GM23338 (cell line): Measurements from ENCODE around the gene TRPM3. TPM values are rescaled to one million over a fixed set of nuclear protein-coding genes. Genes with fewer than 3 reads are reported as not detected.

ENCODE experiments used
- ATAC-seq: fragments of 200-7000 bp; cut with Tn5 transposase; 3 replicates; pipeline ENCODE4 v1.9.1; 2020
- DNase-seq: peaks from one replicate; pipeline ENCODE4 v3.0.0-alpha.2; 2015; ENCODE audit warnings: low spot score
- H2AFZ ChIP-seq: fragments of 200-600 bp; sonication (generic); 2 replicates; pipeline ENCODE4 v1.8.0; 2016; ENCODE audit warnings: antibody characterized with exemption, mild to moderate bottlenecking, moderate library complexity
- H3F3A ChIP-seq: fragments of 200-600 bp; sonication (generic); replicated peaks from 2 replicates; pipeline ENCODE4 v1.8.0; 2017; ENCODE audit warnings: antibody characterized with exemption, mixed run types, low read depth
- H3K27ac ChIP-seq: fragments of 200-600 bp; sonication (generic); 2 replicates; pipeline ENCODE4 v1.6.1; 2016; ENCODE audit warnings: low read depth
- H3K27me3 ChIP-seq: fragments of 200-600 bp; sonication (generic); 2 replicates; pipeline ENCODE4 v1.8.0; 2016; ENCODE audit warnings: mild to moderate bottlenecking, mixed run types, moderate library complexity; ENCODE audit not compliant: insufficient read depth
- H3K36me3 ChIP-seq: fragments of 200-600 bp; sonication (generic); 2 replicates; pipeline ENCODE4 v1.8.0; 2016; ENCODE audit warnings: mild to moderate bottlenecking; ENCODE audit not compliant: insufficient read depth
- H3K4me1 ChIP-seq: fragments of 200-600 bp; sonication (generic); 2 replicates; pipeline ENCODE4 v1.8.0; 2016; ENCODE audit warnings: mild to moderate bottlenecking, moderate library complexity; ENCODE audit not compliant: insufficient read depth
- H3K4me2 ChIP-seq: fragments of 200-600 bp; sonication (generic); 2 replicates; pipeline ENCODE4 v1.7.1; 2017; ENCODE audit warnings: mixed run types
- H3K4me3 ChIP-seq: fragments of 200-600 bp; sonication (generic); 2 replicates; pipeline ENCODE4 v1.6.1; 2016; ENCODE audit warnings: mixed run types
- H3K79me2 ChIP-seq: fragments of 200-600 bp; sonication (generic); replicated peaks from 2 replicates; pipeline ENCODE4 v1.8.0; 2017; ENCODE audit warnings: mild to moderate bottlenecking; ENCODE audit not compliant: insufficient read depth
- H3K9me2 ChIP-seq: fragments of 200-600 bp; sonication (generic); 2 replicates; pipeline ENCODE4 v1.8.0; 2017; ENCODE audit not compliant: insufficient read depth
- H4K20me1 ChIP-seq: fragments of 200-600 bp; sonication (generic); replicated peaks from 2 replicates; pipeline ENCODE4 v1.8.0; 2017; ENCODE audit warnings: mild to moderate bottlenecking; ENCODE audit not compliant: insufficient read depth
- H3K27ac Mint-ChIP-seq: 2 replicates; pipeline ENCODE4 v1.8.0; 2020; ENCODE audit warnings: inconsistent platforms, mild to moderate bottlenecking, moderate library complexity, mixed read lengths
- H3K27me3 Mint-ChIP-seq: 3 replicates; pipeline ENCODE4 v1.8.0; 2022; ENCODE audit warnings: low read depth, mild to moderate bottlenecking, moderate library complexity, mixed read lengths, inconsistent platforms; ENCODE audit not compliant: insufficient read depth, poor library complexity
- H3K36me3 Mint-ChIP-seq: 3 replicates; pipeline ENCODE4 v1.8.0; 2021; ENCODE audit warnings: low read depth, mild to moderate bottlenecking, inconsistent platforms, moderate library complexity, mixed read lengths
- H3K4me1 Mint-ChIP-seq: 3 replicates; pipeline ENCODE4 v1.8.0; 2020; ENCODE audit warnings: mild to moderate bottlenecking, inconsistent platforms, mixed read lengths
- H3K4me3 Mint-ChIP-seq: 3 replicates; pipeline ENCODE4 v1.8.0; 2021; ENCODE audit warnings: moderate library complexity, mild to moderate bottlenecking, inconsistent platforms, mixed read lengths
- H3K9me3 Mint-ChIP-seq: 3 replicates; pipeline ENCODE4 v1.8.0; 2020; ENCODE audit warnings: moderate library complexity, mild to moderate bottlenecking, inconsistent platforms, mixed read lengths
- CREB1 ChIP-seq: fragments of 250-450 bp; sonication (Bioruptor Pico); IDR thresholded peaks from 2 replicates; pipeline ENCODE4 v1.5.0; 2020; ENCODE audit warnings: low read depth, mild to moderate bottlenecking, moderate library complexity
- CTCF ChIP-seq, 2 experiments: fragments of 200-600 bp in 1 of 2; sonication (generic) in 1 of 2; conservative IDR thresholded peaks; 2 replicates each; pipeline versions ENCODE4 v1.5.1 to v1.6.1; 2016 to 2017; ENCODE audit warnings: antibody characterized with exemption in 2 of 2, low read depth in 2 of 2, mild to moderate bottlenecking in 2 of 2, moderate library complexity in 1 of 2
- ETS1 ChIP-seq: IDR thresholded peaks from 2 replicates; pipeline ENCODE4 v1.6.1; 2016; ENCODE audit warnings: antibody characterized with exemption
- EZH2 ChIP-seq: fragments of 200-600 bp; sonication (generic); IDR thresholded peaks from one replicate; pipeline ENCODE4 v1.8.0; 2017; ENCODE audit warnings: antibody characterized with exemption, mild to moderate bottlenecking, low read depth; ENCODE audit not compliant: unreplicated experiment
- EZH2phosphoT487 ChIP-seq: fragments of 200-600 bp; sonication (generic); IDR thresholded peaks from one replicate; pipeline ENCODE4 v1.8.1; 2018; ENCODE audit warnings: antibody characterized with exemption; ENCODE audit not compliant: unreplicated experiment
- JUNB ChIP-seq: IDR thresholded peaks from one replicate; pipeline ENCODE4 v1.6.1; 2016; ENCODE audit warnings: antibody characterized with exemption; ENCODE audit not compliant: unreplicated experiment
- NANOG ChIP-seq: IDR thresholded peaks from 2 replicates; pipeline ENCODE4 v1.6.1; 2016; ENCODE audit warnings: antibody characterized with exemption, borderline replicate concordance
- POLR2AphosphoS5 ChIP-seq: IDR thresholded peaks from 2 replicates; pipeline ENCODE4 v1.6.1; 2016; ENCODE audit warnings: antibody characterized with exemption, low read depth
- REST ChIP-seq: IDR thresholded peaks from one replicate; pipeline ENCODE4 v1.6.1; 2018; ENCODE audit warnings: antibody characterized with exemption; ENCODE audit not compliant: unreplicated experiment
- STAT1 ChIP-seq: IDR thresholded peaks from one replicate; pipeline ENCODE4 v1.6.1; 2016; ENCODE audit warnings: antibody characterized with exemption; ENCODE audit not compliant: unreplicated experiment
- ZNF114 ChIP-seq: fragments of 250-450 bp; sonication (Bioruptor Pico); IDR thresholded peaks from 2 replicates; pipeline ENCODE4 v1.5.0; 2020; ENCODE audit warnings: mild to moderate bottlenecking, moderate library complexity
- ZNF331 ChIP-seq: fragments of 250-450 bp; sonication (Bioruptor Pico); IDR thresholded peaks from 2 replicates; pipeline ENCODE4 v1.5.0; 2020; ENCODE audit warnings: low read depth, mild to moderate bottlenecking, moderate library complexity
- polyA plus RNA-seq: library from polyadenylated mRNA; unstranded; fragments of >200 nt; fragmentation: Nextera tagmentation; extraction: Ambion mirVana; gene quantifications from 2 replicates; pipeline ENCODE4 v1.2.1, GENCODE V29; 2016
- total RNA-seq: library from RNA; depleted of rRNA; stranded (reverse); fragments of >200 nt; shearing (Covaris generic); gene quantifications from 2 replicates; pipeline ENCODE4 v1.2.3, GENCODE V29; 2014

Gene TRPM3
- total and polyA plus RNA-seq, 2 experiments from 2014 or later = 2.8 to 8.2 TPM

GRCh38 chr9:71098801-71099200 lies 22.6 kb downstream of the TRPM3 start:
- Histone ChIP-seq H3K27me3 (no peaks in the 10 kb centered on the region), H3F3A (no peaks in the 10 kb centered on the region), H4K20me1 (no peaks in the 10 kb centered on the region), H3K36me3 (no peaks in the 10 kb centered on the region), H3K27ac (no peak overlapping the region), H3K79me2 (0 out of 2 replicates have a peak, but pooled peaks cover 2% of the 10 kb centered on the region), H3K4me3 (no peak overlapping the region), H3K9me2 (no peaks in the 10 kb centered on the region), H3K4me1 (no peaks in the 10 kb centered on the region), H3K4me2 (no peak overlapping the region), H2AFZ (no peak overlapping the region)
- ATAC-seq (no peak), DNase-seq (no peak)
- no peaks in the 10 kb centered on the region for H3K9me3 Mint-ChIP-seq
- no peaks in the 10 kb centered on the region for H3K36me3 Mint-ChIP-seq
- no peak overlapping the region for H3K27ac Mint-ChIP-seq
- no peaks in the 10 kb centered on the region for H3K27me3 Mint-ChIP-seq
- H3K4me1 Mint-ChIP-seq = peaks cover 13% of the 10 kb centered on the region
- H3K4me3 Mint-ChIP-seq = no peak overlapping the region
- TF ChIP-seq CREB1 (CRISPR knock-in tag) (no peak), REST (no peak), NANOG (no peak), EZH2phosphoT487 (no peak), EZH2 (no peak), ZNF114 (no peak), STAT1 (no peak), ZNF331 (CRISPR knock-in tag) (no peak), CTCF (conservative IDR thresholded peaks at IDR 0.05; ENCODE audit: low read depth in 2 of 2) (no peak), POLR2AphosphoS5 (no peak), JUNB (no peak), ETS1 (no peak)
